Motor neuron (in vitro differentiated cells): Measurements from ENCODE around the gene PTPRCAP. TPM values are rescaled to one million over a fixed set of nuclear protein-coding genes. Genes with fewer than 3 reads are reported as not detected.
"Not testable (repeated sequence)": the region's sequence is repeated elsewhere in the genome, so short reads cannot be mapped to it uniquely, and the experiment has no call there.

Experiments used
- ATAC-seq, 8 experiments: fragments of 200-7000 bp; cut with Tn5 transposase; replicated peaks in 6 of 8; 2 replicates each; pipeline ENCODE4 v1.8.0; 2021; ENCODE audit warnings: mild to moderate bottlenecking in 8 of 8, moderate library complexity in 8 of 8
- H3K27ac ChIP-seq, 2 donors: fragments of 250-450 bp; sonication (Bioruptor Pico); 2 replicates each; pipeline ENCODE4 v1.9.0; 2021; ENCODE audit warnings: antibody characterized with exemption in 2 of 2, mild to moderate bottlenecking in 2 of 2, moderate library complexity in 1 of 2
- H3K4me1 ChIP-seq, 2 donors: fragments of 250-450 bp; sonication (Bioruptor Pico); replicated peaks in 1 of 2; 2 replicates each; pipeline ENCODE4 v1.6.1; 2021; ENCODE audit warnings: antibody characterized with exemption in 2 of 2, mild to moderate bottlenecking in 2 of 2, moderate library complexity in 1 of 2
- H3K4me3 ChIP-seq, 5 donors: fragments of 250-450 bp; sonication (Bioruptor Pico); 2 replicates each; pipeline ENCODE4 v1.9.0; 2021; ENCODE audit warnings: antibody characterized with exemption in 5 of 5, mild to moderate bottlenecking in 5 of 5, moderate library complexity in 4 of 5
- WGBS, 10 experiments: fragments of 450-650 bp; shearing (Covaris generic); methylation state at CpG; one replicate each; pipeline ENCODE4 v1.0.0; 2022; 5-methylcytosine and 5-hydroxymethylcytosine counted together
- in situ Hi-C, 9 experiments: fragments of 400-800 bp; cut with MboI; loops; one replicate each; pipeline ENCODE4 v1.15.0; 2021; ENCODE audit warnings: low sequenced_read_pairs in 9 of 9, low pct_unique_long_range_greater_than_20kb in 2 of 9; ENCODE audit not compliant: unreplicated experiment in 9 of 9
- total RNA-seq, 8 experiments: library from RNA; unstranded; fragments of 300-600 nt; gene quantifications; 2 replicates each; pipeline versions ENCODE4 v1.2.3 to v1.2.4, GENCODE V29; 2022

Gene PTPRCAP
- total RNA-seq, 8 experiments from 2014 or later, result 0.17 to 0.22 TPM; not detected in 6

- in situ Hi-C loops, result no loop called here
- Histone ChIP-seq H3K4me3 (no peak overlapping the region), H3K4me1 (peaks cover 19 to 23% of the 10 kb centered on the region in 2 donors), H3K27ac (no peak overlapping the region)
- no peak for ATAC-seq
- WGBS, 10 experiments, result no CpG with 5 or more reads among the region's 6 CpGs
Measured at GRCh38 chr11:67405196-67405567, 32.3 kb downstream of the PTPRCAP start.

GRCh38 chr11:67404515-67405195 is 32.8 kb downstream of the PTPRCAP start:
- no peak overlapping the region for H3K4me3 ChIP-seq
- no peak for ATAC-seq
- no peak overlapping the region for H3K27ac ChIP-seq
- in situ Hi-C loops, result no loop called here
- peaks cover 16 to 22% of the 10 kb centered on the region in 2 donors for H3K4me1 ChIP-seq
- 70 to 100% (median 82%) methylated on average over 1 to 2 of the region's 13 CpGs; no CpG with 5 or more reads in 6 of the 10 experiments for WGBS, 10 experiments

- in situ Hi-C loops, H3K27ac ChIP-seq, ATAC-seq, H3K4me3 ChIP-seq: not testable (repeated sequence)
- 83 to 100% (median 92%) methylated on average over 3 to 8 of the region's 9 CpGs; no CpG with 5 or more reads in 3 of the 10 experiments for WGBS, 10 experiments
- peaks cover 16 to 20% of the 10 kb centered on the region in 2 donors for H3K4me1 ChIP-seq
Measured at GRCh38 chr11:67403085-67403484, 34.4 kb downstream of the PTPRCAP start.

- in situ Hi-C loops, H3K27ac ChIP-seq, ATAC-seq: not testable (repeated sequence)
- Histone ChIP-seq H3K4me3 (peak overlapping the region in 3 of 5 donors; percentile 60 to 77 (median 75)), H3K4me1 (peaks cover 10 to 13% of the 10 kb centered on the region in 2 donors)
- 56 to 100% (median 78%) methylated on average over 1 to 14 of the region's 19 CpGs; no CpG with 5 or more reads in 3 of the 10 experiments for WGBS, 10 experiments
Measured at GRCh38 chr11:67402192-67402839, 35.2 kb downstream of the PTPRCAP start.

- peaks cover 6 to 11% of the 10 kb centered on the region in 2 donors for H3K4me1 ChIP-seq
- WGBS, 10 experiments, result 0 to 5% (median 0%) methylated on average over 1 to 6 of the region's 73 CpGs; no CpG with 5 or more reads in 6 of the 10 experiments
- in situ Hi-C loops, result no loop called here
- peak within 1 kb of the TSS; percentile 85 to 91 for H3K27ac ChIP-seq
- ATAC-seq, result peak; percentile 87 to 93 (median 88)
- peak within 1 kb of the TSS; percentile 60 to 84 (median 75) for H3K4me3 ChIP-seq
Measured at GRCh38 chr11:67401495-67402191, 35.8 kb downstream of the PTPRCAP start, which contains the start of gene PPP1CA. Gene PPP1CA (minus strand): TSS chr11:67401858. CDS start chr11:67401782, 76 bp downstream.

- in situ Hi-C loops, result no loop called here
- Histone ChIP-seq H3K4me3 (peak overlapping the region; percentile 60 to 84 (median 75)), H3K4me1 (peaks cover 6 to 11% of the 10 kb centered on the region in 2 donors), H3K27ac (peak overlapping the region; percentile 85 to 91)
- ATAC-seq, result peak in 3 of 8 experiments; percentile 1 to 10 (median 4)
- WGBS, 10 experiments, result 0 to 20% (median 5%) methylated on average over 1 to 10 of the region's 27 CpGs; no CpG with 5 or more reads in 6 of the 10 experiments
Measured at GRCh38 chr11:67400942-67401494, 36.5 kb downstream of the PTPRCAP start.

- no peak for ATAC-seq
- Histone ChIP-seq H3K4me3 (peak overlapping the region; percentile 60 to 84 (median 75)), H3K4me1 (peaks cover 6 to 11% of the 10 kb centered on the region in 2 donors), H3K27ac (peak overlapping the region in 1 of 2 donors; percentile 91)
- in situ Hi-C loops, result no loop called here
- WGBS, 10 experiments, result 0 to 72% (median 20%) methylated on average over 1 to 10 of the region's 23 CpGs; no CpG with 5 or more reads in 5 of the 10 experiments
Measured at GRCh38 chr11:67400251-67400941, 37.1 kb downstream of the PTPRCAP start.

GRCh38 chr11:67398661-67399563 is 38.6 kb downstream of the PTPRCAP start:
- ATAC-seq, result no peak
- no peak overlapping the region for H3K4me3 ChIP-seq
- peaks cover 6 to 11% of the 10 kb centered on the region in 2 donors for H3K4me1 ChIP-seq
- in situ Hi-C loops, result loop anchor here in 1 of 9 experiments (25.0 kb wide), 1 partner anchor 88 kb away; the partner anchor contains the start of gene AIP
- H3K27ac ChIP-seq, result no peak overlapping the region
- 80 to 100% (median 90%) methylated on average over 2 to 8 of the region's 31 CpGs; no CpG with 5 or more reads in 3 of the 10 experiments for WGBS, 10 experiments

- peaks cover 6 to 11% of the 10 kb centered on the region in 2 donors for H3K4me1 ChIP-seq
- no peak for ATAC-seq
- no peak overlapping the region for H3K4me3 ChIP-seq
- no peak overlapping the region for H3K27ac ChIP-seq
- 60 to 96% (median 85%) methylated on average over 1 to 6 of the region's 24 CpGs; no CpG with 5 or more reads in 4 of the 10 experiments for WGBS, 10 experiments
- in situ Hi-C loops, result loop anchor here in 1 of 9 experiments (25.0 kb wide), 1 partner anchor 89 kb away; the partner anchor contains the start of gene AIP
Measured at GRCh38 chr11:67397986-67398660, 39.4 kb downstream of the PTPRCAP start.

- Histone ChIP-seq H3K27ac (no peak overlapping the region), H3K4me3 (no peak overlapping the region), H3K4me1 (peaks cover 6 to 14% of the 10 kb centered on the region in 2 donors)
- 86 to 100% (median 100%) methylated on average over 1 to 5 of the region's 6 CpGs; no CpG with 5 or more reads in 7 of the 10 experiments for WGBS, 10 experiments
- in situ Hi-C loops, result loop anchor here in 1 of 9 experiments (25.0 kb wide), 1 partner anchor 90 kb away; the partner anchor contains the start of gene AIP
- no peak for ATAC-seq
Measured at GRCh38 chr11:67397536-67397935, 39.9 kb downstream of the PTPRCAP start.
